MM.1S (cell line): Measurements from ENCODE around the gene SCN4A.
"Not testable (repeated sequence)": the region's sequence is repeated elsewhere in the genome, so short reads cannot be mapped to it uniquely, and the experiment has no call there.

ENCODE experiments used
- DNase-seq: peaks from one replicate; pipeline ENCODE4 v3.0.0-alpha.2; 2015
- H2AFZ ChIP-seq: fragments of 300-600 bp; sonication (generic); 2 replicates; pipeline ENCODE4 v1.6.0; 2016; ENCODE audit warnings: antibody characterized with exemption, low read length
- H3F3A ChIP-seq: fragments of 300-600 bp; sonication (generic); 2 replicates; pipeline ENCODE4 v1.6.1; 2016; ENCODE audit warnings: mild to moderate bottlenecking, antibody characterized with exemption, low read length, moderate library complexity, mixed read lengths; ENCODE audit not compliant: insufficient read depth
- H3K27ac ChIP-seq: fragments of 300-600 bp; sonication (generic); 2 replicates; pipeline ENCODE4 v1.5.1; 2016; ENCODE audit warnings: mild to moderate bottlenecking, low read length
- H3K27me3 ChIP-seq: fragments of 300-600 bp; sonication (generic); replicated peaks from 2 replicates; pipeline ENCODE4 v1.6.0; 2016; ENCODE audit warnings: low read length; ENCODE audit not compliant: insufficient read depth
- H3K36me3 ChIP-seq: fragments of 300-600 bp; sonication (generic); replicated peaks from 2 replicates; pipeline ENCODE4 v1.6.1; 2016; ENCODE audit warnings: mild to moderate bottlenecking, low read length, mixed read lengths; ENCODE audit not compliant: insufficient read depth
- H3K4me1 ChIP-seq: fragments of 300-600 bp; sonication (generic); 2 replicates; pipeline ENCODE4 v1.6.1; 2016; ENCODE audit warnings: low read length, mixed read lengths
- H3K4me2 ChIP-seq: fragments of 300-600 bp; sonication (generic); 2 replicates; pipeline ENCODE4 v1.6.0; 2016; ENCODE audit warnings: low read depth, low read length
- H3K4me3 ChIP-seq: fragments of 300-600 bp; sonication (generic); 2 replicates; pipeline ENCODE4 v1.5.1; 2016; ENCODE audit warnings: low read length, mixed read lengths
- H3K79me2 ChIP-seq: fragments of 300-600 bp; sonication (generic); 2 replicates; pipeline ENCODE4 v1.6.1; 2016; ENCODE audit warnings: mixed run types, low read length, mixed read lengths
- H3K9ac ChIP-seq: fragments of 300-600 bp; sonication (generic); 2 replicates; pipeline ENCODE4 v1.6.1; 2016; ENCODE audit warnings: low read length, mixed read lengths
- H3K9me2 ChIP-seq: fragments of 300-600 bp; sonication (generic); replicated peaks from 2 replicates; pipeline ENCODE4 v1.6.1; 2016; ENCODE audit warnings: mild to moderate bottlenecking, low read length, mixed read lengths; ENCODE audit not compliant: insufficient read depth
- H3K9me3 ChIP-seq: fragments of 300-600 bp; sonication (generic); replicated peaks from 2 replicates; pipeline ENCODE4 v1.6.1; 2016; ENCODE audit warnings: mild to moderate bottlenecking, low read length, mixed read lengths; ENCODE audit not compliant: insufficient read depth
- H4K20me1 ChIP-seq: fragments of 300-600 bp; sonication (generic); 2 replicates; pipeline ENCODE4 v1.6.1; 2016; ENCODE audit warnings: mild to moderate bottlenecking, low read length, moderate library complexity, mixed read lengths; ENCODE audit not compliant: insufficient read depth
- EZH2 ChIP-seq: fragments of 300-600 bp; sonication (generic); optimal IDR thresholded peaks from 2 replicates; pipeline ENCODE3; 2017; ENCODE audit warnings: low read depth, mild to moderate bottlenecking, antibody characterized with exemption, low read length, mixed read lengths
- EZH2phosphoT487 ChIP-seq: fragments of 300-600 bp; sonication (generic); IDR thresholded peaks from 2 replicates; pipeline ENCODE4 v1.6.1; 2018; ENCODE audit warnings: antibody characterized with exemption, low read length
- TF ChIP-seq, protein P1 (sequence below): fragments of 300-600 bp; sonication (generic); IDR thresholded peaks from 2 replicates; pipeline ENCODE4 v1.5.1; 2016; ENCODE audit warnings: antibody characterized with exemption, low read length, mixed read lengths

Gene SCN4A

DNA sequence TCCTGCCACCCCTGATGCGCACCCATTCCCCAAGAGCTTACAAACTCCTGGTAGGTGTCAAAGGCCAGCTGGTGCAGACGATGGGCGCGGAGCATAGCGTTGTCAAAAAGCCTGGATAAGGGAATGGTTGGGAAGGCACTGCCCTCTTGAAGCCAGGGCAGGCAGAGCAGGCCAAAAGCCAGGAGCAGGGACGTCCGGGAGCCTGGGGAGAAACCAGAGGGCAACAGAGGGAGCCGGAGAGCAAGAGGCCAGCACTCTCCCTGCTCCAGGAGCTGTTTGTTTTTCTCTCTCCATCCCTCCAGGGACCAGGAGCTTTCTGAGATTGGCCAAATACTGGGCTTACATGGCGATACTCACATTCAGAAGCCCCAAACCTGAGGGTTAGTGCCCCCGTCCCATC lies 54.4 kb downstream of the SCN4A start:
- no peak overlapping the region for H3K4me3 ChIP-seq
- no peak overlapping the region for H3K27ac ChIP-seq
- no peaks in the 10 kb centered on the region for H3K4me1 ChIP-seq
- H3F3A ChIP-seq: no peaks in the 10 kb centered on the region
- no peak overlapping the region for H3K9ac ChIP-seq
- H3K9me2 ChIP-seq: no peaks in the 10 kb centered on the region
- TF ChIP-seq EZH2phosphoT487 (no peak), EZH2 (no peak)
- TF ChIP-seq, protein P1, sequence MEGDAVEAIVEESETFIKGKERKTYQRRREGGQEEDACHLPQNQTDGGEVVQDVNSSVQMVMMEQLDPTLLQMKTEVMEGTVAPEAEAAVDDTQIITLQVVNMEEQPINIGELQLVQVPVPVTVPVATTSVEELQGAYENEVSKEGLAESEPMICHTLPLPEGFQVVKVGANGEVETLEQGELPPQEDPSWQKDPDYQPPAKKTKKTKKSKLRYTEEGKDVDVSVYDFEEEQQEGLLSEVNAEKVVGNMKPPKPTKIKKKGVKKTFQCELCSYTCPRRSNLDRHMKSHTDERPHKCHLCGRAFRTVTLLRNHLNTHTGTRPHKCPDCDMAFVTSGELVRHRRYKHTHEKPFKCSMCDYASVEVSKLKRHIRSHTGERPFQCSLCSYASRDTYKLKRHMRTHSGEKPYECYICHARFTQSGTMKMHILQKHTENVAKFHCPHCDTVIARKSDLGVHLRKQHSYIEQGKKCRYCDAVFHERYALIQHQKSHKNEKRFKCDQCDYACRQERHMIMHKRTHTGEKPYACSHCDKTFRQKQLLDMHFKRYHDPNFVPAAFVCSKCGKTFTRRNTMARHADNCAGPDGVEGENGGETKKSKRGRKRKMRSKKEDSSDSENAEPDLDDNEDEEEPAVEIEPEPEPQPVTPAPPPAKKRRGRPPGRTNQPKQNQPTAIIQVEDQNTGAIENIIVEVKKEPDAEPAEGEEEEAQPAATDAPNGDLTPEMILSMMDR: no peak
- H4K20me1 ChIP-seq: no peaks in the 10 kb centered on the region
- H3K27me3 ChIP-seq: no peaks in the 10 kb centered on the region; the same call in 1 of the 2 replicates
- no peaks in the 10 kb centered on the region for H3K9me3 ChIP-seq
- DNase-seq: no peak
- H2AFZ ChIP-seq: no peak overlapping the region
- H3K36me3 ChIP-seq: no peaks in the 10 kb centered on the region
- H3K79me2 ChIP-seq: no peaks in the 10 kb centered on the region
- H3K4me2 ChIP-seq: no peak overlapping the region

DNA sequence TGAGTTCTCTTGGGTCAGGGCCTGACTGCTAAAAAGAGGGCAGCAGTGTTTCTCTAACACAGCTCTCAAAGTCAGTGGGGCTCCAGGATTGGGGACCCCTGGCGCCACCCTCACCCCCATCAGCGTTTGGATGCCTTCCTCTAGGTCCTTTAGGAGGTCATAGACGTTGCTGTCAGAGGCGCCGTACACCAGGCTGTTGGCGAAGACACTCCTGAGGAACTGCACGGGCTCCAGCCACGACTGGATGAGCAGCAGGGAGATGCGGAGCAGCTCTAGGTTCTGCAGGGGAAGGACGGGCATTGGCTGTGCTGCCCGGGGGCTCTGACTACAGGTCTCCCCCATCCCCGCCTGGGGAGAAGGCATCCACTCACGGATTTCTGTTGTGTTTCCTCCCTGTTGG lies 55.1 kb downstream of the SCN4A start:
- no peak overlapping the region for H3K27ac ChIP-seq
- H3K9ac ChIP-seq: no peak overlapping the region
- no peaks in the 10 kb centered on the region for H3F3A ChIP-seq
- H3K4me2 ChIP-seq: no peak overlapping the region
- no peak overlapping the region for H3K4me3 ChIP-seq
- no peaks in the 10 kb centered on the region for H3K36me3 ChIP-seq
- TF ChIP-seq, protein P1: no peak
- TF ChIP-seq EZH2 (no peak), EZH2phosphoT487 (no peak)
- no peak for DNase-seq
- H2AFZ ChIP-seq: no peak overlapping the region
- H3K9me3 ChIP-seq: no peaks in the 10 kb centered on the region
- no peaks in the 10 kb centered on the region for H3K79me2 ChIP-seq
- H3K27me3 ChIP-seq: no peaks in the 10 kb centered on the region; the same call in 1 of the 2 replicates
- no peaks in the 10 kb centered on the region for H4K20me1 ChIP-seq
- H3K9me2 ChIP-seq: no peaks in the 10 kb centered on the region
- no peaks in the 10 kb centered on the region for H3K4me1 ChIP-seq

DNA sequence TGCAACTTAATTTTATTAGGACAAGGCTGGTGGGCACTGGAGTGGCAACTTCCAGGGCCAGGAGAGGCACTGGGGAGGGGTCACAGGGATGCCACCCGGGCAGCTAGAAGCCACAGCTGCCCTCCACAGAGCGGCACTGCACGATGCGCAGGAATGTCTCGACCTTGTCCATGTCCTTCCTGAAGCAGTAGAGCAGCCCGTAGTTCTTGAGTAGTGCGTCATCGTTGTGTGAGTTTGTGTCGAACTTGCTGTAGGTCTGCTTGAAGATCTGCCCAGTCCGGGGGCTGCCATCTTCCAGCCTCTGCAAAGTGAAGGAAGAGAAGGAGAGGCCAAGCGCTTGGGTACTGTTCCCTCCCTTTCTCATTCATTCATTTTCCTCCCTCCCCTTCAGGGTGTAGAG lies 55.5 kb downstream of the SCN4A start:
- H2AFZ ChIP-seq, H3K27ac ChIP-seq, H3K27me3 ChIP-seq, H3F3A ChIP-seq, DNase-seq, H3K4me2 ChIP-seq, H3K4me1 ChIP-seq, H3K9me2 ChIP-seq, H3K79me2 ChIP-seq, H3K9ac ChIP-seq, H3K4me3 ChIP-seq, H3K9me3 ChIP-seq, H4K20me1 ChIP-seq, H3K36me3 ChIP-seq: not testable (repeated sequence)

DNA sequence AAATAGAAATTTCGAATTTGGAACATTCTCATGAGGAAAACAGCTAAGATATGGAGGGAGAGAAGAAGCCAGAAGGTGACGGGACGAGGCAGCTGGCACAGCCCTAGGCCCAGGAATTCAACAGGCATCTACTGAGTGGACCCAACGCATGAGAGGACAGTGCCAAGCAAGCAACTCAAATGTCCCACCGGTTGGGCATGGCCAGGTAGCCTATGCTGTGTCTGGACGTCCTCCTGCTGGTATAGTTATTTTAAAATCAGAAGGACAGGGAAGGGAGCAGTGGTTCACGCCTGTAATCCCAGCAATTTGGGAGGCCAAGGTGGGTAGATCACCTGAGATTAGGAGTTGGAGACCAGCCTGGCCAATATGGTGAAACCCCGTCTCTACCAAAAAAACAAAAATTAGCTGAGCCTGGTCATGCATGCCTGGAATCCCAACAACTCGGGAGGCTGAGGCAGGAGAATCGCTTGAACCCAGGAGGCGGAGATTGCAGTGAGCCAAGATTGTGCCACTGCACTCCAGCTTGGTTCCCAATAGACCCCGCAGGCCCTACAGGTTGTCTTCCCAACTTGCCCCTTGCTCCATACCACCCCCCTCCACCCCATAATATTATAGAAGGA lies 56.0 kb downstream of the SCN4A start:
- H3K4me2 ChIP-seq: no peak overlapping the region
- H3K27ac ChIP-seq: no peak overlapping the region

DNA sequence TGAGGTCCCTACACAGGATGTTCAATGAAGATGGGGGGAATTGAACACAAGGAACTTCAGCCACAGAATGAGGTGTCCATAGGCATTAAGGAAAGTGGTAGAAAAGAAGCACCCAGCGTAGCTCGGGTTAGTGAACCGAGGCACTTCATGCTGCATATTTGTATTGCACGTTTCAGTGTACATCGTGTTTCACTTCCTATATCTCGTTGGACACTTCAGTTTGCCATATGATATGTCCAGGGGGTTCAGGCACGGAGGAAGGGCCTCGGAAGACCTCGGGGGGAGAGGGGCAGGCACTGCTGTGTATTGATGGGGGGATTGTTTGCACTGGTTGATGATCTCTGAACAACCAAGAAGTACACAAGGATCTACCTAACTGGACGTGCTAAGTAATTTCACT lies 57.0 kb downstream of the SCN4A start:
- not testable (repeated sequence) for H4K20me1 ChIP-seq, H3K9me2 ChIP-seq, H3K9ac ChIP-seq, H3K4me3 ChIP-seq, H3K27ac ChIP-seq, H3K4me2 ChIP-seq, H3K4me1 ChIP-seq, H3K36me3 ChIP-seq, H3K9me3 ChIP-seq, H2AFZ ChIP-seq, H3K79me2 ChIP-seq, H3K27me3 ChIP-seq, DNase-seq, H3F3A ChIP-seq

More for the DNA sequence above, 56.0 kb downstream of the SCN4A start:
- Histone ChIP-seq H3K36me3 (no peaks in the 10 kb centered on the region), H3K79me2 (no peaks in the 10 kb centered on the region), H3K4me3 (no peak overlapping the region), H2AFZ (no peak overlapping the region), H3F3A (no peaks in the 10 kb centered on the region), H3K9me3 (no peaks in the 10 kb centered on the region), H4K20me1 (no peaks in the 10 kb centered on the region), H3K9ac (no peak overlapping the region), H3K9me2 (no peaks in the 10 kb centered on the region), H3K27me3 (no peaks in the 10 kb centered on the region; the same call in 1 of the 2 replicates), H3K4me1 (no peaks in the 10 kb centered on the region)
- DNase-seq: no peak
- no peak for TF ChIP-seq EZH2
- TF ChIP-seq, protein P1: no peak
- TF ChIP-seq EZH2phosphoT487: no peak
